GM19023 (cell line): ENCODE data around the gene PDGFD.
"Not testable (repeated sequence)": the region's sequence is repeated elsewhere in the genome, so short reads cannot be mapped to it uniquely, and the experiment has no call there.

Experiments
- ATAC-seq: cut with Tn5 transposase; IDR thresholded peaks from one replicate; pipeline ENCODE4 v1.9.1; 2021; ENCODE audit warnings: mild to moderate bottlenecking, moderate library complexity; ENCODE audit not compliant: unreplicated experiment

The PDGFD gene

GRCh38 chr11:104057908-104058307, 106.0 kb downstream of the PDGFD start:
- ATAC-seq, result no peak

- no peak for ATAC-seq
Observed at GRCh38 chr11:104055596-104055995, 108.4 kb downstream of the PDGFD start.

GRCh38 chr11:104054911-104055529, 108.9 kb downstream of the PDGFD start:
- ATAC-seq, result no peak

- ATAC-seq, result no peak
Observed at GRCh38 chr11:104053743-104054478, 110.0 kb downstream of the PDGFD start.

DNA sequence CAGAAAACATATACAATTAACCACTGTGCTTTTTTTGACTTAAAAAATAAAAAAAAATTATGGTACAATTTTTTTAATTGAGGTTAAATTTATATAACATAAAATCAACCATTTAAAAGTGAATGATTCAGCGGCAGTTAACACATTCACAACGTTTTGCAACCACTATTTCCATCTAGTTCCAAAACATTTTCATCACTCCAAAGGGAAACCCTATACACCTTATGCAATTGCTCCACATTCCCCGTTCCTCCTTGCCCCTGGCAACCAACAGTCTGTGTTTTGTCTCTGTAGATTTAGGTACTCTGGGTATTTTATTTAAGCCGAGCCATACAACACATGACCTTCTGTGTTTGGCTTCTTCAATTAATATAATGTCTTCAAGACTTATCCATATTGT, 112.2 kb downstream of the PDGFD start:
- ATAC-seq, result no peak

DNA sequence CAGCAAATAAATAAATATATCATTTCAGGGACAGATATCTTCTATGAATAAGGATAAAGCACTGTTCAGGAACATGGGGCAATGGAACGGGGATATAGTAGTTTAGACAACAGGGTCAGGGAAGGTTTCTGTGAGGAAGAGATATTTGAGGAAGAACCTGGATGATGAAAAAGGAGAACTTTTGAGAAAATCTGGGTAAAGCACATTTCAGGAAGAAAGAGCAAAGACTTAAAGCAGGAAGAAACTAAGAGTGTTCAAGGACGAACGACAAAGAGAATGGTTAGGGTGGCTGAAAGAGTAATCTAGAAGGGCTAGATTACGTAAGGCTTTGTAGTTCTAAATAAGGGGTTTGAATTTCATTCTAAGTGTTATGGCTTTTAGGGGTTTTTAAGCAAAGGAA, 114.8 kb downstream of the PDGFD start:
- ATAC-seq, result no peak

GRCh38 chr11:104046858-104047257, 117.1 kb downstream of the PDGFD start:
- ATAC-seq, result not testable (repeated sequence)

GRCh38 chr11:104046331-104046730, 117.6 kb downstream of the PDGFD start:
- no peak for ATAC-seq

DNA sequence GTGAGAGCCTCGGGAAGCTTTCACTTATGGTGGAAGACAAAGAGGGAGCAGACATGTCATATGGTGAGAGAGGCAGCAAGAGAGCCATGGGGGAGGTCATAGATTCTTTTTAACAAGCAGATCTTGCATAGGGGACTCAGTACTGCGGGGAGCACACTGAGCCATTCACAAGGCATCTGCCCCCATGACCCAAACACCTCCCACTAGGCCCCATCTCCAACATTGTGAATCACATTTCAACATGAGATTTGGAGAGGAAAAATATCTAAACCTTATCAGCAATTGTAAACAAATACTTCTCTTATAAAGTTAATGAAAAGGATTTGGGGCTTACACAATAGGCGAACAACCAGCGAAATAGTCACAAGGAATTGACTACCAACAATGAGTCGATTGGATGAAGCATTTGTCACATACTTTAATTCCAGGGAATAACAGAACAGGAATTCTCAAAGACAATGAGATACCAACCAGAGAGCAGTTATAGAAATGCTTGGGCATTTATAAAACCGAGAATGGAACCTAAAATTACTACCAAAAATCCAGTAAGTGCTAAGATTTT, 120.2 kb downstream of the PDGFD start:
- ATAC-seq, result no peak

GRCh38 chr11:104043142-104043541, 120.8 kb downstream of the PDGFD start:
- ATAC-seq, result no peak

DNA sequence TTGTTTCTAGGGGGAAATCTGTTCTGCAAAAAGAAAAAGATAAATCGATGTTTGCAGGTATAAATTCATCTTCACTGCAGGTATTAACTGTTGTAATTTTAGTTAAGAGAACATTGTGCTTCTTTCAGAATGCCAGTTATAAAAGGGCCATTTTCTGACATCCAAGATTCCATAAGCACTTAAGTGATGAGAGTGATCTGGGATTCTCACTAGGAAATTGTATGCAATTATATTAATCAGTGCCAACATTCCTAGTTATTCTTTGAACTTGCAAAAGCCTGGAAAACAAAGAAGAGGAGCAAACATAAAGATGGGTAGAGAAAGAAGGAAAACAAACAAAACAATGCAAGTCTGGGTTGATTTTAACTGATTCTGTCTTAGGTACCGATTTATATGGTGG, 122.2 kb downstream of the PDGFD start:
- no peak for ATAC-seq

GRCh38 chr11:104036995-104037394, 127.0 kb downstream of the PDGFD start:
- ATAC-seq, result no peak

GRCh38 chr11:104036588-104036987, 127.4 kb downstream of the PDGFD start, which contains the start of gene DDI1:
Gene DDI1 (plus strand): TSS chr11:104036640. CDS start chr11:104036823, 183 bp downstream.
- no peak for ATAC-seq

DNA sequence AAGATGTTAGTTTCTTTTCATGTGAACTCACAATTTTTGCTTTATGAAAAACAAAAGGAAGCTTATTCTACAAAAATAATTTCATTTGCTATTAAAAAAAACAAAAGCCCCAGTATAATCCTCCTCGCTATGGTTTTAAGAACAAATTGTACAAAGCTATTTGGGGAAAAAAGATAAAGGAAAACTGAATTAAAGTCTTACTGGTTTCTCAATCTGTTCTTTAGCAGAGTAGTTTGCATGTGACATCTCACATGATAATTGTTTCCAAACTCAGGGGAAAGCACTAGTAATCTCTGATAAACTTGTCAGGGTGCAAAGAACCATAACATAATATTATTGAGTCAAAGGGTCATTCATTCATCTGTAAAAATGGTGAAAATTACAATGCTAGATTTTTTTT, 130.4 kb downstream of the PDGFD start:
- no peak for ATAC-seq

DNA sequence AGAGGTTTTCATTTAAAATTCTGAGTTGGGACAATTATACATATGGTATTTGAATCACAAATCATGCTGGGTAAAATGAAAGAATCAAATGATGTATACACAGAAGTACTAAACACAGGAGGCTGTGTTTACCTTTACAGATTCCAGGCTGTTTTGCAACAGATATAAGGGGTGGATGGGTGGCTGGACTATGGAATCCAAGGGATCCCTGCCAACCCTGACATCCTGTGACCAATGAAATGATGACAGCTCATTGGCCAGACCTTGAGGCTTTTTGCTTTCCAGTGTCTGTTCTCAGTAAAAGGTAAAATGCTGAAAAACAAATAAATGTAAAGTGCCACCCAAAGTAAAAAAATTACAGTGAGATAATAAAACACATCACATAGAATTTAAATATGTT, 130.8 kb downstream of the PDGFD start:
- no peak for ATAC-seq

- no peak for ATAC-seq
Observed at GRCh38 chr11:104028476-104029263, 135.3 kb downstream of the PDGFD start.

- no peak for ATAC-seq
Observed at GRCh38 chr11:104024572-104024971, 139.4 kb downstream of the PDGFD start.

GRCh38 chr11:104015649-104016415, 148.1 kb downstream of the PDGFD start:
- ATAC-seq, result peak; percentile 87

GRCh38 chr11:104011044-104011443, 152.9 kb downstream of the PDGFD start:
- ATAC-seq, result no peak

DNA sequence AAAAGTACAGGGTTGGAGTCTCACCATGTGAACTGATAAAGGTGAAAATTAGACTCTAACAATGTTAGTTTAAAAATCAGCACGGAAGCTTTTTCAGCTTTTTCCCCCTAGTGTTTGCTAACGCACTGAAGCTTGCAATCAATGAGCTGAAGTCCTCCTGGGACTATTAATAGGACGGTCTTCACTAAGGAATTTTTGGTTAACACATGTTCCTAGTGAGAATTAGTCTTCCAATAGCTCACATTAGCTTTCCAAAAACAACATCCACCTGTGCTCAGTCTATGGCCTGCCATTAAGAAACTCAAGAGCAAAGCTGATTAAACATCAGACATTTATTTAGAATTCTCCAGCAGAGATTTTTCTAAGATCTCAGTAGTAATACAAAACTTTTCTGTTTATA, 154.2 kb downstream of the PDGFD start:
- no peak for ATAC-seq
